ENCODE measurements around the gene ZBTB25. TPM values are rescaled to one million over a fixed set of nuclear protein-coding genes. Genes with fewer than 3 reads are reported as not detected.
A peak's percentile ranks its signal among the peaks of the same experiment; 100 is the strongest.

The ZBTB25 gene
- total and polyA plus RNA-seq, 10 of the 15 experiments (the other 5 are each of a cell fraction or from before 2014, with no cell fraction given): 4.1 to 33.9 (median 9.7) TPM

- TF ChIP-seq NFYA (IDR thresholded peaks at IDR 0.05; ENCODE audit: borderline replicate concordance, low read depth, low read length) (no peak), KDM1A (IDR thresholded peaks at IDR 0.05; ENCODE audit: borderline replicate concordance) (no peak), WRNIP1 (IDR thresholded peaks at IDR 0.05; ENCODE audit: borderline replicate concordance, low read depth, low read length) (no peak), IKZF1 (conservative IDR thresholded peaks at IDR 0.05) (no peak; the same call in none of the 2 replicates), CHD4 (IDR thresholded peaks at IDR 0.05) (no peak), PBX3 (IDR thresholded peaks at IDR 0.05; ENCODE audit: insufficient replicate concordance, low read depth, low read length) (no peak), STAT3 (IDR thresholded peaks at IDR 0.05; ENCODE audit: low read depth, low read length) (no peak), HDAC2 (IDR thresholded peaks at IDR 0.05) (no peak), SMAD1 (IDR thresholded peaks at IDR 0.05; ENCODE audit: low read depth, partially characterized antibody) (peak; percentile 8), CEBPZ (IDR thresholded peaks at IDR 0.05; ENCODE audit: low read depth, low read length) (no peak), ZBTB40 (IDR thresholded peaks at IDR 0.05; ENCODE audit: borderline replicate concordance) (no peak), E2F4 (IDR thresholded peaks at IDR 0.05; ENCODE audit: low read depth, low read length) (peak; percentile 69), YY1 (IDR thresholded peaks at IDR 0.05; ENCODE audit: low read depth, low read length) (peak; percentile 45; the same call in 1 of the 2 replicates), HSF1 (IDR thresholded peaks at IDR 0.05; ENCODE audit: low read depth, low read length) (0 out of 2 replicates have a peak, but pooled peaks have one; percentile 54), GABPA (IDR thresholded peaks at IDR 0.05; ENCODE audit: low read depth) (no peak), HCFC1 (IDR thresholded peaks at IDR 0.05; ENCODE audit: low read length) (peak; percentile 6; the same call in 1 of the 2 replicates), ATF3 (IDR thresholded peaks at IDR 0.05; ENCODE audit: borderline replicate concordance, extremely low read depth, low read depth, low read length) (peak; percentile 70; the same call in 1 of the 2 replicates)
These were observed at the start of gene ZBTB25 (continued) for GRCh38 chr14:64503434-64504309.

All from GM12878 (cell line).